GM12873 (cell line): ENCODE measurements around the gene ST6GALNAC3.

Experiments used
- TF ChIP-seq, protein P1 (sequence below): IDR thresholded peaks from 2 replicates; pipeline ENCODE4 v1.5.1; 2012; ENCODE audit warnings: low read depth, mild to moderate bottlenecking, moderate library complexity, low read length, control low read depth; ENCODE audit not compliant: insufficient read depth; ENCODE audit errors: missing control alignments

ST6GALNAC3 gene

DNA sequence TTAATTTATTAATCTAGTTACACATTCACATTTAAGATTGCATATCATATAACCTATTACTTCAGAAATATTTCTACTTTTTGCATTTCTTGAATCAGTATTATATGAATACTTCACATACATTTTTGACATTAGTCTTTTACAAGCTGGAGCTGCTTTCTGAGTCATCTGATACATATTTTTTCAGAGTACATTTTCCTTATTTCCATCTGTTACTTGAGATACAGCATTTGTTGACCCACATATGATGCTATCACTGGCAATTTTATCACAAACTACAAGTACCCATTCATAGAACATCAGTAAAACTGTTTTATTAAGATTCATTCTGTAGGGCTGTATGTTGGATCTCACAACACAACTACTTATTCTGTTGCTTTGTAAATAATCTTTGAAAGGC lies 425.6 kb downstream of the ST6GALNAC3 start:
- TF ChIP-seq, protein P1, sequence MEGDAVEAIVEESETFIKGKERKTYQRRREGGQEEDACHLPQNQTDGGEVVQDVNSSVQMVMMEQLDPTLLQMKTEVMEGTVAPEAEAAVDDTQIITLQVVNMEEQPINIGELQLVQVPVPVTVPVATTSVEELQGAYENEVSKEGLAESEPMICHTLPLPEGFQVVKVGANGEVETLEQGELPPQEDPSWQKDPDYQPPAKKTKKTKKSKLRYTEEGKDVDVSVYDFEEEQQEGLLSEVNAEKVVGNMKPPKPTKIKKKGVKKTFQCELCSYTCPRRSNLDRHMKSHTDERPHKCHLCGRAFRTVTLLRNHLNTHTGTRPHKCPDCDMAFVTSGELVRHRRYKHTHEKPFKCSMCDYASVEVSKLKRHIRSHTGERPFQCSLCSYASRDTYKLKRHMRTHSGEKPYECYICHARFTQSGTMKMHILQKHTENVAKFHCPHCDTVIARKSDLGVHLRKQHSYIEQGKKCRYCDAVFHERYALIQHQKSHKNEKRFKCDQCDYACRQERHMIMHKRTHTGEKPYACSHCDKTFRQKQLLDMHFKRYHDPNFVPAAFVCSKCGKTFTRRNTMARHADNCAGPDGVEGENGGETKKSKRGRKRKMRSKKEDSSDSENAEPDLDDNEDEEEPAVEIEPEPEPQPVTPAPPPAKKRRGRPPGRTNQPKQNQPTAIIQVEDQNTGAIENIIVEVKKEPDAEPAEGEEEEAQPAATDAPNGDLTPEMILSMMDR = no peak

DNA sequence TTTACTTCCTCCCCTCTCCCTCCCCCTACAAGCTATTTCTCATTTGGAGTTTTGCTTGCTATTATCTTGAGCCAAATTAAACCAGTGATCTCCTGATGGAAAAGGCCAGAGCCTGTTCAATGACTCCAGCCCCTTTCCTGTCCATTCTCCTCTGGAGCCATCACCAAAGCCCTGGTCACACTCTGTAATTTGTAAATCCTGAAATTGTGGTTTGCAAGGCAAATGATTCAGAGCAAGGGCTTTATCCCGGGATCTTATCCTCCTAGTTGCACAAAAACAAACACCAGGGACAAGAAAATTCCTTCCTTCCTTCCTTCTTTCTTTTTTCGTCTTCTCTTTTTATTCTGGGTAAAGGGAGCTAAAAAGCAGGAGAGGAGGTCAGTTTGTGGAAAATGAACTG lies 426.6 kb downstream of the ST6GALNAC3 start:
- TF ChIP-seq, protein P1 = no peak

DNA sequence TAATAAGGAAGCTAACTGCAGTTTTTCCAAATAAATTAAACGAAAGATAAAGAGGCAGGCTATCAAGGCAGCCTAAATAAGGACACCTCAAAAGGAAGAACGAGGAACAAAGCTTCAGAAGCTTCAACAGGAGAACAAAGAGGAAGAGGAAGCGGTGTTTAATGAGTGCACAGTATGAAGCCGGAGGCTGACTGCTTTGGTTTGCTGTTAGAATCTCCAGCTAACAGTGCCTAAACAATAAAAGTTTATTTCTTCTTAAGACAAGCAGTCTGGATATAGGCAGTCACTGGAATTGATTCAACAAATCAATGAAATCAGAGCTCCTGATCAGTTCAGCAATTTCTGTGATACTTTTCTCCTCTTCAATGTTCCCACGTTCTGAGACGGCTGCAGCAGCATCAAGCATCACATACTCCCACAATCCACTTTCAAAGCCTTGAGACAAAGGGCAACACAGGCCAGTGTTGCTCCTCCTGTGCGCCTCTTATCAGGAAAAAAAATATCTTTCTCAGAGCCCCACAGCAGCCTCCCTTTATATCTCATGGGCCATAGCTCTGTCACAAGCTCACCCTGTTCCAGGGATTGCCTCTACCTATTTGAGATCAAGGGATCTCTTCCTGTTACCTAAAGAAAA lies 427.2 kb downstream of the ST6GALNAC3 start:
- TF ChIP-seq, protein P1 = no peak

DNA sequence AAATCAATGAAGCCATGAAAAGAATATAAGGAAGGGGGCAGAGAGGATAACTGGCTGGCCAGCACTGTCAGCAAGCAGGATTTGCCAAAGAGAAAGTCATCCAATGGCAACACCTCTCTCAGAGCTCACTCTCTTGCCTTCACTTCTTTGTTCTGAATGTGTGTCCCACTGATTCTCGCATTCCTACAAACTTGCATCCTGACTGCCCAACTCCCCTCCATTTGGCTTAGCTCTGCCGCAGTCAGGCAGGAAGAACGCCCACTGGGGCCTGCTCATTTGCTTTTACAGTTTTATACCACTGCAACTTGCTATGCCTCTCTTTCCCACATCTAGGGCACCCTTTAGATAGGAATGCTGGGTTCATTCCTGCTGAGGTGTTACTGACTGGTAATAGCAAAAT lies 428.6 kb downstream of the ST6GALNAC3 start:
- TF ChIP-seq, protein P1 = no peak

DNA sequence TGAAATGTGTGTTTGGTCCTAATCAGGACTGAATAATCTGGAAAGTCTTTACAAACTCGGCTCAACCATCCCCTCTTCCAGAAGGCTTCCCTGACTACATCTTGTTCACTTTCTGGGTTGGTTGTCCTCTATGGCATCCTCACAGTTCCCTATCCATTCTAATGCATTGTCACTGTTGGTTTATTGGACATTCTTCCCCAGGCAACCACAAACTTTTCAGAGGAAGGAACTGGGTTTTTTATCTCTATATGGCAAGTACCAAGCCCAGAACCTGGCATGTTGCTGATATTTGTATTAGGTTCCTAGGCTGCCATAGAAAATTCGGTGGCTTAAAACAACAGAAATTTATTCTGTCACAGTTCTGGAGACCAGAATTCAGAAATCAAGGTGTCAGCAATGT lies 429.2 kb downstream of the ST6GALNAC3 start:
- TF ChIP-seq, protein P1 = no peak

DNA sequence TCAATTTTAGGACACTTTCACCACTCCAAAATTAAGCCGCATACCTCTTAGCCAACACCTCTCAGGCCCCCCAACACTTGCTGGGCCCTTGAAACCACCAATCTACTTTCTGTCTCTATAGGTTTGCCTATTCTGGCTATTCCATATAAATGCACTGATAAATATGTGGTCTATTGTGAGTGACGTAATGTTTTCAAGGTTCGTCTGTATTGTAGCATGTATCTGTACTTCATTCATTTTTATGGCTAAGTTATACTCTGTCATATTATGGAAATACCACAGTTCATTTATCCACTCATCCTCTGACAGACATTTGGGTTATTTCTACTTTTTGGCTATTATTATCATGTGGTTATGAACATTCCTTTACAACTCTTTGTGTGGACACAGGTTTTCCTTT lies 432.8 kb downstream of the ST6GALNAC3 start:
- TF ChIP-seq, protein P1 = no peak

DNA sequence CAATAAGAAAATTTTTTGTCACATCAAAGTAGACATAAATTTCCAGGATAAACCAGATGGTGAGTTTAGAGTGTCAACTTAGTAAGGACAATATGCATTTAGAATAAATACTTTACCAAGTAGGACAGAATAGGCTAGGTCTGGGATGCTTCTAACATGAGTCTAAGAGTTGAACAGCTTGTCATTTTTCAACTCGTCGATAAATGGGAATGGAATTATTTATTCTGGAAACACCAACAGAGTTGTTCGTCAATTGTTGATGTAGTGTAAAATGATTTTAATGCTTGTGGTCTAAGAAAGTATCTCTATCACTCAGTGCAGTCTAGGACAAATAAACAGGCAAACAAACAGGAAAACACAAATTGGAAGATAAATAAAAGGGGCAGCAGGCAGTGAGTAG lies 434.3 kb downstream of the ST6GALNAC3 start:
- TF ChIP-seq, protein P1 = no peak
